Amniotic epithelial cell (primary cell): ENCODE results near the gene PROSER3.
"Not testable (repeated sequence)": the region's sequence is repeated elsewhere in the genome, so short reads cannot be mapped to it uniquely, and the experiment has no call there.

Source experiments
- DNase-seq: peaks from one replicate; pipeline ENCODE4 v3.0.0-alpha.2; 2010; ENCODE audit warnings: low read depth

Gene PROSER3

DNA sequence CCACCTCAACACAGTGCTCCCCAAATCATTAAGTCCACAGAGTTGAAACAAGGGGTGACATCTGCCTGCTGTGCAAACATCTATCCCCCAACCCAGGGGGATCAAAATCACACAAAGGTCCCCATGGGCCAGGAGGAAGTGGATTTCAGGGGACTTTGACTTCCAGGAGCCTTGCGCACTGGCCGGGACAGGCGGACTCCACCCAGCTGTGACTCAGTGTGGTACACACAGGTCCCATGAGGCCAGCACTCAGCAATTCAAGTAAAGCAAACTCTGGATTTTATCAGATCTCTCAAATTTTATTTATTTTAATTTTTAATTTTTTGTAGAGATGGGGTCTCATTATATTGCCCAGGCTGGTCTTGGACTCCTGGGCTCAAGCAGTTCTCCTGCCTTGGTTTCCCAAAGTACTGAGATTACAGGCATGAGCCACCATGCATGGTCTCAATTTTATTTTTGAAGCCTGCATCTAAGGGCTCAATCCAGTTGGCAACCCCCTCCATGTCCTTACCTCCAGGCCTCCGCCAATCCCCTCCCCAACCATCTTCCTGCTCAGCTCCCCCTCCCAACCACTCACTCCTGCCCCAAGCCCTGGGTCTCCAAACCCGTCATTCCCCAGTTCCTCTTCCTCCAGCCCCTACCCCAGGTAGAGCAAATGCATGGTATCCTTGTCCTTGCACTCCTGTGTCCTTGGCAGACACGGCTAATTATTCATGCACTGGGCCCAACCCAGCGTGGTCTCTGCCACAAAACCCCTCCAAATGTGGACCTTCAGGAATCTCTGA lies 35.6 kb downstream of the PROSER3 start:
- no peak for DNase-seq

DNA sequence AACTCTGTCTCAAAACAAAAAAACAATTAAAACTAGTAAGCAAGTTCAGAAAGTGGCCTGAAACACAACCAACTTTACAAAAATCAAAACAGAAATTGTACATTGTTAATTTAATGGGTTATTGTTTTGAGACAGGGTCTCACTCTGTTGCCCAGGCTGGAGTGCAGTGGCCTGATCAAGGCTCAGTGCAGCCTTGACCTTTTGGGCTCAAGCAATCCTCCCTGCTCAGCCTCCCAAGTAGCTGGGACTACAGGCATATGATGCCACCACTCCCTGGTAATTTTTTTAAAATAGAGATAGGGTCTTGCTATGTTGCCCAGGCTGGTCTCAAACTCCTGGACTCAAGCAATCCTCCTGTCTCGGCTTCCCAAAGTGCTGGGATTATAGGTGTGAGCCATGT lies 37.6 kb downstream of the PROSER3 start:
- DNase-seq: not testable (repeated sequence)

DNA sequence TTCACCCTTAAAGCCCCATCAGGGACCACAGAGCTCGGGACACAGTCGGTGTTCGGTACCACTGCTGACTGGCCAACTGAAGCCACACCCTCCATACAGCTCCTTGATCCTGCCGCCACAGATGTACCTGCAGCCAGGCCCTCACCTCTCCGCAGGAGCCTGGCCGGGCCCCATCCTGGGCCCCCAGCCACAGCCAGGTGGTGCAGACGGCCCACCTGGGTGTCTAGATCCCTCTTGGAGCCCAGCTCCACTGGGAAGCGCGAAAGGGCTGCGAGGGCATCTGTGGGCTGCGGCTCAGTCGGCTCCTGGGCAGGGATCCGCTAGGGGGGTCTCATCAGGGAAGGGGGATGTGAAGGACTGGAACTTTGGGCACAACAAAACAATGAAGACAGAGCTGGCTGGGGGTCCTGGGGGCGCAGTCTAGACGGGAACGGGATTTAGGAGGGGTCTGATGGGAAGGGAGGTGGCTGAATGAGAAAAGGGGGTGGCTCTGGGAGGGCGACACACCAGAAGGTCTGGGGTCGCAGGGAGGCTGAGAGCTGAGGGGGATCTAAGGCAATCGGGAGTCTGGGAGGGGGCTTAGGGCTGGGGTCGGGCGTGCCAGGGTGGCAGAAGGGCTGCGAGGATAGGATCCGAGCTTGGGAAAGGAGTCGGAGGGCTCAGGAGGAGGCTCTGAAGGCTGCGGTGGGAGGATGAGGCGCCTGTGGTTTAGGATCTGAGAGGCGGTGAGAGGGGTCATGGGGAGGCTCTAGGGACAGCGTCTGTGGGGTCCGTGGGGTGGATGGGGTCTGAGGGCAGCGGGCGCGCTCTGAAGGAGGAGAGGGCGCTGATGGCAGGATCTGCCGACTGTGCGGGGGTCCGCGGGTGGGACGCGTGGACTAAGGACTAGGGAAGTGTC lies 38.9 kb downstream of the PROSER3 start:
- no peak for DNase-seq

DNA sequence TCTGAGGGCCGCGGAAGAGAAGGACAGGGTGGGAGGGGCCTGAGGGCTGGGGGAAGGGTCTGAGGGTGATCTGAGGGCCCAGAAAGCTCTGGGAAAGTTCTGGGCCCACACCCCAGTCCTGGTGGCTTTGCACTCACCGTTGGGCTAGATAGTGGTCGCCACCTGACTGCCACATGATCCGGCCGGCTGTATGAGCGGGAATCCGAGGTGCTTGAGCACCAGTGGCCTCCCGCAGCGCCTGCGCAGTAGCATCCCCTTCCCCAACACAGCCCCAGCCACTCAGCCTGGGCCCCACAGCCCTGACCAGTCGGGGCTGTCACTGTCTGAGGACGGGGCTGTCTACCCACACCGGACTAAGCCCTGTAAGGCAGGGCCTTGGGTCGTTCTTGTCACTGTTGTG lies 39.7 kb downstream of the PROSER3 start:
- no peak for DNase-seq

DNA sequence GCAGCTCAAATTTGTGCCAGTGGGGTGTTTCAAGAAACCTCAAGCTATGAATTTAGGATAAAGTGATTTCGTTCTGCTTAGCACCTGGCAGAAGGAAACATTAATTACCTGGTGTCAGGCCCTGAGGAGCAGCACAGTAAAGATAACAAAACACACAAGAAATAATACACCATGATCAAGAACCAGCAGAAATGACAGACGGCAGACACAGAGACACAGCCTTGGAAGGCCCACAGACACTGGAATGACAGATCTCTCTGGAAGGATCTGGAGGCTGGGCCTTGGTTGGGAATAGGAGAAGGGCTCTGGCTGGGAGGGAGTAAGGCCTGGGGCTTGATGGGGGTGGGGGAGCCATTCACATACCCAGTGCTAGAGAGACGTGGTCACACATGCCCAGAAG lies 43.9 kb downstream of the PROSER3 start:
- DNase-seq: no peak

DNA sequence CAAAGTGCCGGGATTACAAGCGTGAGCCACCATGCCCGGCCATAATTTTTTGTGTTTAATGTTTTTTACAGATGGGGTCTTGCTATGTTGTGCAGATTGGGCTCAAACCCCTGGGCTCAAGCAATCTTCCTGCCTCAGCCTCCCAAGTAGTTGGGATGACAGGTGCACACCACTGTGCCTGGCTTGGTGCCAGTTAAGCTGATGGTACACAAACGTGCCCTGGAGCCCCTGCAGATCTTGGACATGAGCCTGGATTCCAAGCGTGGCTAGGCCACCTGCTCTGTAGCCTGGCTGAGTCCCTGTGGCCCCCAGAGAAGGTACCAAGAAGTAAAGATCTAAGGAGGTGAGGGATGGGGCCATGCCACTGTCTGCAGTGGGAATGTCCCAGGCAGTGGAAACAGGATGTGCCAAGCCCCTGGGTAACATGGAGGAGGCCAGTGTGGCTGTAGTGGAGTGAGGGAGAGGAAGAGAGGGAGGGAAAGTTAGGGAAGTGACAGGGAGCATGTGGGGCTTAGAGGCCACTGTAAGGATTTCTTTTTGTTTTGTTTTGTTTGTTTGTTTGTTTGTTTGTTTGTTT lies 47.6 kb downstream of the PROSER3 start:
- no peak for DNase-seq

DNA sequence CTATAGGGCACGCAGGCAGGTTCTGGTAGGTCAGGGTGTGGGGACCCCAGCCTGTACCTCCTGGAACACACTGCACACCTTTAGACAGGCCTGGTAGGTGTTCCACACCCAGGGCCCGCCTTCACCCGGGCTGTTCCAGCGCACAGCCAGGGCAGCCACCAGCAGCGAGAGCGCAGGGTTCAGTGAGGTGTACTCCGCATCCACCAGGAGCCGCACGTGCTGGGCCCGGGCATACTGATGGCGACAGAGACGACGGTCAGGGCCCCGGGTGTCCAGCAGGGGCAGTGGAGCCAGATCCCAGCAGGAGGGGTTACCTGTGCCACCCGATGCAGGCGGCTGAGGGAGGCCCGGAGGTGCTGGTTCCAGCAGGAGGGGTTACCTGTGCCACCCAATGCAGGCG lies 48.6 kb downstream of the PROSER3 start:
- no peak for DNase-seq

DNA sequence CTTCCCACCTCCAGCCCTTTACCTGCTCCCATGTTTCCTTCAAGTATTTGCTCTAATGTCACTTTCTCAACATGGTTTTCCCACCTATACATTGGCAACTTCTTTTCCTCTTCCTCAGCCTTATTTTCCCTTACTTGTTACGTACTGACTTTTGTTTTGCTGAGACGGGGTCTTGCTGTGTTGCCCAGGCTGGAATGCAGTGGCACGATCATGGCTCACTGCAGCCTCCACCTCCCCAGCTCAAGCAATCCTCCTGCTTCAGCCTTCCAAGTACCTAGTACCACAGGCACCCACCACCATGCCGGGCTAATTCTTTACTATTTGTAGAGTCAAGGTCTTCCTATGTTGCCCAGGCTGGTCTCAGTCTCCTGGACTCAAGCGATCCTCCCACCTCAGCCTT lies 49.7 kb downstream of the PROSER3 start:
- no peak for DNase-seq

DNA sequence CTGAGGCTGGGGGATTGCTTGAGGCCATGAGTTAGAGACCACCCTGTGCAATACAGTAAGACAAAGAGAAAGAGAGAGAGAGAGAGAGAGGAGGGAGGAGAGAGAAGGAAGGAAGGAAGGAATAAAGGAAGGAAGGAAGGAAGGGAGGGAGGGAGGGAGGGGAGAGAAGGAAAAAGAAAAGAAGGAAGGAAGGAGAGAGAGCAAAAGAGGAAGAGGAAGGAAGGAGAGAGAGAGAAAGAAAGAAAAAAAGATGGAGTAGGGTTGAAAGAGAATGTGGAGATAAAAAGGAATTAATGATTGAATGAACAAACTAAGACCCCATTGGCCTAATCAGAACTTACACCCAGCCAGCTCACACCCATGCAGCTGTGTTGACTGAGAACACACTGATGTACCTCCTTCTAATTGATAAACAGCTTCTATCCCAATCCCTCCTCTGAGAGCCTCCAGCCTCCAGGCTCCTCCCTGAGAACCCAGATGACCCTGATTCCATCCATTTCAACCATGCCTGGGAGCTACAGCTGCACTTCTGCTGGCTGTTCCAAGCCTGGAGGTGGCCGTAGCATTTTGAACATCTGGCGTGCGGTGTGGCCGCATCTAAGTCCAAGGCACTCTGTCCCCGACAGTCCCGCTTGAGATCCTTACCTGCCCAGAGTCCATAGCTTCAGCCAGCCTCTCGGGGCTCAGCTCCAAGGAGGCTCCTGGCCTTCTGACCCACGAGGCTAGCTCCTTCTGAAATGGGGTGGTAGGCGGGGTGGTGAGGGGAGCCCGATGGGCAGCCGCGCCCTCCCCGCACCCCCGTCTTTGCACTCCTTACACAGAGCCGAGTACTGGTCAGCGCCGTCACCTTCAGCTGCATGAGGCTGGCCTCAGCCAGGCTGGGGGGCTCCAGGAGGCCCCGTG lies 53.6 kb downstream of the PROSER3 start:
- DNase-seq: no peak

DNA sequence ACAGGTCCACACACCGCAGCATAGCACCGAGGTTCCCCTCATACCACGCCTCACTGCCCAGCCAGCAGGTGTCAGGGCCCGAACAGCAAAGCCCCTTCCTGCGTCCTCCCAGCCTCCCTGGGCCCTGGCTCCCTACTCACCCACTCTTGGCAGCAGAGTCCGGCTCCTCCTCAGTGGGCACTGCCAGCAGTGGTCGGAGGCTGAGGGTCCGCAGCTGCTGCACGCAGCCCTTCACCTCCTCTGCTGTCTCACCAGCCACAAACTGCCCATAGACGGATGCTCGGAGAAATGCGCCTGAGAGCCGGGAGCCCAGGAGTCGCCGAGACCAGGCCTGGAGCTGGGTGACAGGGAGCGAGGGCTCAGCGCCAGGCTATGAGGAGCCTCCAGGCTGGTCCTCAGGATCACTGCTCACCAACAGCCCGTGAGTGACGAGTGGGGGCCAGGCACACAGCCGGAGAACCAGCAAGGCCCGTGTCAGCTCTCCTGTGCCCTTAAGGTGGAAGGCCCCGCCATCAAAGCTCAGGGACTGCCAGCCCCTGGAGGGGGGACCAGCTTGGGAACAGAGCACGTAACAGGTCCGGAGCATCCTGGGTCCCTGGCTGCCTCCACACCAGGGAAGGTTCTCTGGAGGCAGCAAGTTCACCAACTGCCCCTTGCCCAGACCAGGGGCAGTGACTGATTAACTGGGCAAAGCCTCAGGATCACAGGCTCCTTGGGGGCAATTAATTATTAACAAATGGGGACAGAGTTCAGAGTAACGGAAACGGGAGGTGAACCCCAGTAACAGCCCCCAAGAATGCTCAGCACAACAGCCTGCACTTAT lies 54.5 kb downstream of the PROSER3 start, which contains the start of gene PRODH2:
Gene PRODH2 (minus strand): TSS at position 626 of the 823 bp plus-strand sequence. CDS start 40 bp downstream, at position 586.
- DNase-seq: no peak

DNA sequence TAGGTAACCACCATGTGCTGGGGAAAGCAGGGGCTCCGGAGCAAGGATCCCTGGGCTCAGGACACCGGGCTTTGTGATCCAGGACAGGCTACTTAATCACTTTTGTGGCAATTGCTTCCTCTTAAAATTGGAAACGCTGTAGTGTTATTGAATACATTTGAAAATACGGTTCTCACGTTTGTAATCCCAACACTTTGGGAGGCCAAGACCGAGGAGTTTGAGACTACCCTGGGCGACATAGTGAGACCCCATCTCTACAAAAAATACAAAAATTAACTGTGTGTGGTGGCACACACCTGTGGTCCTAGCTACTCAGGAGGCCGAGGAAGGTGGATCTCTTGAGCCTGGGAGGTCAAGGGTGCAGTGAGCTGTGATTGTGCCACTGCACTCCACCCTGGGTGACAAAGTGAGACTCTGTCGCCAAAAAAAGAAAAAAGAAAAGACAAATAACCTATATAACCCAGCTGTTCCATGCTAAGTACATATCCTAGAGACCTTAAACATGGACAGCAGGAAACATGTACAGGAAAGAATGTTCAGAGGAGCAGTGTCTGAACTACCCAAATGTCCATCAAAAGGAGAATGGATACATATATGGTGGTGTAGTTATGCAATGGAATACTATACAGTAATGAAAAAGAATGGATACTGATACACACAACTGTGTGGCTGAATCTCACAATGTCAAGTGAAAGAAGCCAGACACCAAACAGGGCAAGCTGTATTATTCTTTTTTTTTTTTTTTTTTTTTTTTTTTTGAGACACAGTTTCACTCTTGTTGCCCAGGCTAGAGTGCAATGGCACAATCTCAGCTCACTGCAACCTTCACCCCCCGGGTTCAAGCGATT lies 55.3 kb downstream of the PROSER3 start:
- DNase-seq: no peak

DNA sequence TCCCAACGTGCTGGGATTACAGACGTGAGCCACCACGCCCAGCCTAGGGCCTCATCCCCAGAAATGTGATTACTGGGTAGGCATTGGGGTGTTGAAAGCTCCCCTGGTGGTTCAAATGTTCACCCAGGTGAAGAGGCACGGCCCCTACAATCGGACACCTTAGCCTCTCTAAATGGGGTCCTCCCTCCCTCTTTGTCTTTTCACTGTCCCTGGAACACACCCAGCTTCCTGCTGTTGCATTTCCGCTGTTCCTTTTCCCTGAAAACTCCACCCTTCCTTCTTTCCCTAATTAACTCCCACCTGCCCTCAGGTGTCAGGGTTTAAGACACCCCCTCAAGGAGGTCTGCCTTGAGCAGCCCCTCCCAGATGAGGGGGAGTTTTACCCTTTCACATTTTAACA lies 58.3 kb downstream of the PROSER3 start:
- DNase-seq: no peak

DNA sequence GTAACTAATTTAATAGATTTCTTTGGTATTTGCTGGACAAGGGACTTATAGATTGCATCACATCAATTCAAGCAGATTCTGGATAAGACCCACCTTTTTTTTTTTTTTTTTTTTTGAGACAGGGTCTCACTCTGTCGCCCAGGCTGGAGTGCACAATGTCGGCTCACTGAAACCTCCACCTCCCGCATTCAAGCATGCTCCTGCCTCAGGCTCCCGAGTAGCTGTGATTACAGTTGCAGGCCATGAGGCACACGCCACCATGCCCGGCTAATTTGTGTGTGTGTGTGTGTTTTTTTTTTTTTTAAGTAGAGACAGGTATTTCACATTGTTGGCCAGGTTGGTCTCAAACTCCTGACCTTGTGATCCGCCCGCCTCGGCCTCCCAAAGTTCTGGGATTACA lies 58.9 kb downstream of the PROSER3 start:
- no peak for DNase-seq

DNA sequence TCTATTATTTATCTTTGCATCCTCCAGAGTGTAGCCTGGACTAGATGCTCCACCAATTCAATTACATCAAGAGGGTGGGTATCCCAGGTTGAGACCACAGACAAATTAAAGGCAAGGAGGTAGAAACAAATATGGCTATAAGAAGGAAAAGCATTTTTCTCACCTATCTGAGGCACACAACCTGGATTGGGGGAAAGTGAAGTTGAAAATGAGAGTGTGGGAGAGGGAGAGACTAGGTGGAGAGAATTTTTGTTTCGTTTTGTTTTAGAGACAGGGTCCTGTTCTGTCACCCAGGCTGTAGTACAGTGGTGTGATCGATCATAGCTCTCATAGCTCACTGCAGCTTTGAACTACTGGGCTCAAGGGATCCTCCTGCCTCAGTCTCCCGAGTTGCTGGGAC lies 60.5 kb downstream of the PROSER3 start:
- DNase-seq: no peak
